SHP77 treated with DMSO at 0.1 percent for 48 hours (cell line): ENCODE measurements around the gene SH2D4B.
"Not testable (repeated sequence)": the region's sequence is repeated elsewhere in the genome, so short reads cannot be mapped to it uniquely, and the experiment has no call there.

Experiments
- DNase-seq: peaks from one replicate; lab custom pipeline; 2025; lab: John Stamatoyannopoulos, UW

SH2D4B gene

DNA sequence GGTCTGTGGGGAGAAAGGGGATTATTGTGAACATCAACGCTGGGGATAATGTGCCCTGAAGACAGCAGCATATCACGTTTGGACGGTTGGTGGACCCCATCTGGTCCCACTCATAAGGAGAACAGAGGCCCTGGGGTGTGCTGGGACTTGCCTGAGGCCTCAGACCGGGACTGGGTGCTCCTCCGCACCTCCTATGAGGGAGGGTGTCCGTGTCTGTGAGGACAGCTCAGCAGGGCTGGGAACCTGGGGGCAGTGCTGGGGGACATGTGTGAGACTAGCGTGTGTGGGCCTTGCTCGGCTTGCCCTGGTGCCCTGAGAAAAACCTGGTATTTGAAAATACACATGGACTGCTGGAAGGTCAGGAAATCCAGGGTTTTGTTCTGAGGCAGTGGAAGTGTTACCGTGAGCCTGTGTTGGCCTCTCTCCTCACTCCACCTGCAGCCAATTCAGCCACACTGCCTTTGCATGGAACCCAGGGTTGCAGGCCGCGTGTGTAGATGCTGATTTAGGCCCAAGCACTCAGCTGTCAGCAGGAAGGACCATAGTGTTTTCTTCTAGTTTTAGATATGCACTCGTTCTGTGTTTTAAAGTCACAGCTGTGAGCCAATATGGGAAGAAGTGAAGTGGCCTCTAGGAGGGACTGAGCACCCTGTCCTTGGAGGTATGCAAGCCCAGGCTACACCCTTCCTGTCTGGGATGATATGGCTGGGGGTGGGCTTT, 13.4 kb upstream of the SH2D4B start:
- no peak for DNase-seq

DNA sequence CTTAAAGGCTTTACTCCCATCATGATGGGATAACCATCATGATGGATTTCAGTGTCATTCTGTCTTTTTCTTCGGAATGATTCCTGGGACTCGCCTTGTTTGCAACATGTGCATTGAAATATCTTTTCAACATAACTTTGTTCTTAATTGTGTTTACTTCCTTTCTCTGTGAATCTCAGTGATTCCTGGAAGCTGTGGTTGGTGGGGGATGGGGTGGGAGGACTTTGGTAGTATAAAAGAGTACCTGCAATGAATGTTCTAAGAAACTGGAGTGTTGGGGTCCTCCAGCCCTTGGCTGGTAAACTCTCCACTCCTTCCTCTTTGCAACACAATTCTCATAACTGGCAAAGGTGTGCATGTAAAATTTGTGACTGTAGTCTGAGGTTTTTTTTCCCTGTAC, 11.5 kb upstream of the SH2D4B start:
- DNase-seq: no peak

DNA sequence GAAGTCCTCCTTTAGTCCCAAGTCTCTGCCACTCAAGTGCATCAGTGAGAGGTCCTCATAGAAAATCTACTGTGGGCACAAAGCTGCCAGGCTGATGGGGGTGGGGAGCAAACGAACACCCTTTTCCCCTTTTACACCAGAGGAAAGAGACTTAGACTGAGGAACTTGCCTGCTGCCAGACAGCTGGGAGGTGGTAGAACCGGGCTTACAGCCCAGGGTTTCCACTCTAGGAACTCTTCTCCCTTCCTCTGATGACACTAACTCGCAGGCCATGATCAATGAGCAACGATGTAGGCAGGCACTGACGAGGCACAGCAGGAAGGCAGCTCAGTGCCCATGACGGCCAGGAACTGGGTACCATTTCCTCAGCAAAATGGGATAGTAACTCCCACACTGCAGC, 11.0 kb upstream of the SH2D4B start:
- DNase-seq: no peak

DNA sequence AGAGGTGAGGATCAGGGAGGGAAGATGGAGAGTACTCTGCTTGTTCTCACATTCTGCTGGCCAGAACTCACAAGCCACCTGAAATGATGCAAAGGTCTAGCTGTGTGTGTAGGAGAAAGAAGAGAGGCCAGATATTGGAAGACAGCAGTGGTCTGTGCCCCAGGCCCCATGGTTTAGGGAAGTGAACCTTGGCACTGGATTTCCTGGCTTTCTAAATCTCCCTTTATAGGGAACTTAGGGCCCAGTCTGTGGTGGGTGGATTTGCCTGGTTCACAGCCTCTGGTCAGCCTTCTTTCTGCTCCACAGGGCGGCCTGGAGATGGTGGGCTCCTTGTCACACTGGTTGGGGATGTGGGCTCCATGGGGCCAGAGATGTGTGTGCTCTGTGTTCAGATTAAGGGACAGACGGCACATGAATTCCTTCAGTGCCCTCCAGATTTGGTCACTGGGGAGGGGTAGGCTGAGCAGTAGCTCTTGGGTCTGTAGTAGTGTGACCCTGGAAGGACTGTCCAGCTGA, 9.5 kb upstream of the SH2D4B start:
- no peak for DNase-seq

- DNase-seq: no peak
Observed at GRCh38 chr10:80528901-80529300, 8.8 kb upstream of the SH2D4B start.

DNA sequence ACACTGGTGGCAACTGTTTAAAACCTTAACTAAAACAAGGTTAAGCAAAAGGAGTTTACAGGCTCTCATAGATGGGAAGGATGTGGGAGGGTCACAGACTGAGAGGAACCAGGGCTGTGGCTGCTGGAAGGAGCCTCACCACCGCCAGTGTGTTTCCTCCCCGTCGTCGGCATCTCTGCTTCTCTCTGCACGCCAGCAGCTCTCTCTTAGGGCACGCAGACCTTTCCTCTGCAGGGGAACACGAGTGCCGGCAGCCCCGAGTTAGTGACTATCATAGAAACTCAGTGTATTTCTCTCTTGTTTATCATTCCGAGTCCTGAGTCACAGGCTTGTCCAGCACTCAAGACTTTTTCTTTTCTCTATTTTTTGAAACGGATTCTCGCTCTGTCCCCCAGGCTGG, 8.1 kb upstream of the SH2D4B start:
- no peak for DNase-seq

- no peak for DNase-seq
Observed at GRCh38 chr10:80530251-80530650, 7.5 kb upstream of the SH2D4B start.

DNA sequence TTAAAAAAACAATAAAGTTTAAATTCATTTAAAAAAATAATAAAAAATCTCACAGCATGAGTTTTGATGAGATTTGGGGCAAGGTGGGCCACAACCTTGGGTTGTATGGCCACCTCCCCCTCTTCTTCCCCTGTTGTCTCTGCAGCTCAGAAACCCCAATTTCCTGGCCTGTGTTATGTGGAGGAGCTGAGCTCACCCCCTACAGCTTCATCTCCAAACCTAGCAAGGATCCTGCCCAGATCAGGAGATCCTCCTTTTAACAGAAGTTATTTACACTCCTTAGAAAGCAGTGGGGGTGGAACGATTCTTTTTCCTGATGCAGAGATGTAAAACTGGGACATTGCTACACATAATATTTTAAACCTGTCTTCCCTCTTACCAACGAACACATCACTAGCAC, 6.9 kb upstream of the SH2D4B start:
- no peak for DNase-seq

DNA sequence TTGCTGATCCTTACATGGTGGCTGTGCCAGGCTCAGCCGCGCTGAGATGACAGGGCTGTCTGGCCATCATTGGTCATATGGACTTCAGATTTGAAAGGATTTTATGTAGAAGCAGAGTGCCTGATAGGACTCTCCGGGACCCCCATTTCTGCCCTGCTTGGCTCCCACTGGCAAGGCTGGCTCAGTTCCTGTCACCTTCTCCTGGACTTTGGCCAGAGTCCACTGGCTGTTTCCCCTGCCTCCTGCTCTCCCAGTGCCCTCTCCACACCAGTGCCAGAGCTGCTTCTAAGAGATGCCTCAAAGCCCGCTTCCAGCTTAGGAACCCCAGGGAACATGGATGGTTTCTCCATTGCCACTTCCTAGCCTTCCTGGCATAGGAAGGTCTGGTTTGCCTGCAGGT, 5.1 kb upstream of the SH2D4B start:
- no peak for DNase-seq

DNA sequence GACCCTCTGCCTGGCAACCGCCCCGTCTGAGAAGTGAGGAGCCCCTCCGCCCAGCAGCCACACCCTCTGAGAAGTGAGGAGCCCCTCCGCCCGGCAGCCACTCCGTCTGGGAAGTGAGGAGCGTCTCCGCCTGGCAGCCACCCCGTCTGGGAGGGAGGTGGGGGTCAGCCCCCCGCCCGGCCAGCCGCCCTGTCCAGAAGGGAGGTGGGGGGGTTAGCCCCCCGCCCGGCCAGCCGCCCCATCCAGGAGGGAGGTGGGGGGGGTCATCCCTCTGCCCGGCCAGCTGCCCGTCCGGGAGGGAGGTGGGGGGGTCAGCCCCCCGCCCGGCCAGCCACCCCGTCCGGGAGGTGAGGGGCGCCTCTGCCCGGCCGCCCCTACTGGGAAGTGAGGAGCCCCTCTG, 3.6 kb upstream of the SH2D4B start:
- not testable (repeated sequence) for DNase-seq

GRCh38 chr10:80534646-80535045, 3.1 kb upstream of the SH2D4B start:
- DNase-seq: not testable (repeated sequence)

GRCh38 chr10:80535671-80536360, 1.9 kb upstream of the SH2D4B start:
- no peak for DNase-seq

- no peak for DNase-seq
Observed at GRCh38 chr10:80536361-80536835, 1.3 kb upstream of the SH2D4B start.

DNA sequence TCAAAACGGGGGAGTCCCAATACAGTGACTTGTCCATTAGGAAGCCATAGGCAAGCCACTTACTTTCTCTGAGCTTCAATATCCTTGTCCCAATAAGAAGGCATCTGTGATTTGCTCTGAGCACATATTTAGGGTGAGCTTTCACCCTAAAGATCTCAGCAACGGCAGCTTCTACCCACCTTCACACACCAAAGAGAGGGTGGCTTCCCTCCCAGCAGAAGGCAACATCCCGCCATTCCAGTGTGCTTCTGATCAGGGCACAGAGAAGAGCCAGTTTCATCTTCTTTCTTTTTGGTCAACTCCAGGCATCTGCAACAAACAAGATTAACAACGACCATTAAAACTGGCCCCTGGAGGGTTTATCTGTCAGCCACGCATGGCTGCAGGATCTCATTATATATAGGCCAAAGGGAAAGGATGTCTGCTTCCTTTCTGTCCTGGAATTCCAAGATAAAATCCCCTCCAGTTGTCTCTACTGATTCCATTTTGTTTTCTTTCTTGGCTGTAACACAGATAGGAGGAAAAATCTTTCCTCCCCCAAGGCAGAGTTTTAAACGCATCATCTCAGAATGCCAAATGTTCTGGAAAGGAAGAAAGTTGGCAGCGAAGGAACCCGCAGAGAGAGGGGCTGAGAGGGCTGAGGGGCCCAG, 491 bp upstream of the SH2D4B start:
- no peak for DNase-seq

- no peak for DNase-seq
Observed at GRCh38 chr10:80538481-80539185, 931 bp downstream of the SH2D4B start.

GRCh38 chr10:80539421-80540031, 1.8 kb downstream of the SH2D4B start:
- no peak for DNase-seq

GRCh38 chr10:80540136-80540535, 2.4 kb downstream of the SH2D4B start:
- DNase-seq: no peak

GRCh38 chr10:80540618-80540980, 2.9 kb downstream of the SH2D4B start:
- no peak for DNase-seq

DNA sequence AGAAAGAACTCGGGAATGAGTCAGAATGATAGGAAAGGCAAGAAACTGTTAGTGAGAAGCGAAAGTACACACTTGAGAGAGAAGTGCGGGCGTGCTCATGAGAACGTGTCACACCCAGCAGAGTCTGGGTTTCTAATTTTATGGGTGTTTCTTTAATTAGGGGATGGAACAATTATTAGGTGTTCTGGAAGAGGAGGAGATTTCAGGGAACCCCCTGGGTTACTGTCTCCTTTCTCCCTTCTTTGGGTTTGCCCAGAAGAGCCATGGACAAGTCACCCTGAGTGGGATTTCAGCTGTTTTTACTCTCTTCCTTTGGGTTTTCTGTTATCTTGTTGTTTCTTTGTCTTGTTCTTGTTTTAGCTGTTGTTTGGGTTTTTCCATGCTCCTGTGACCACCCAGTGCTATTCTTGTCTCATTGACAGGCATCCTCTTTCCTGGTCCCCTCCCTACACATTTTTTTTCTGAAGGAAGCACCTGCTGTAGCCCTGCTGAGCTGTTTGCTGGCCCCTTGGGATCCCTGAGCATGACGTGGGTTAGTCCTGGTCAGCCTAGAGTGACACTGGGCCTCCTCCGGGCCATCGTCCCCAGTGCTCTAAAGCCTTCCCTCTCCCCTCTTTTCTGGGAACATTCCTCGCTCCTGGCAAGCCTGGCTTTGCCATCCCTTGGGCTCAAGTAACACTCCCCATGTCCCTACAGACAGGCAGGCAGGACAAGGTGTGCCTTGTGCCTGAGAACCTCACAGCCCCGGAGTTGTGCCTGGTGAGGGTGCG, 3.5 kb downstream of the SH2D4B start:
- no peak for DNase-seq

DNA sequence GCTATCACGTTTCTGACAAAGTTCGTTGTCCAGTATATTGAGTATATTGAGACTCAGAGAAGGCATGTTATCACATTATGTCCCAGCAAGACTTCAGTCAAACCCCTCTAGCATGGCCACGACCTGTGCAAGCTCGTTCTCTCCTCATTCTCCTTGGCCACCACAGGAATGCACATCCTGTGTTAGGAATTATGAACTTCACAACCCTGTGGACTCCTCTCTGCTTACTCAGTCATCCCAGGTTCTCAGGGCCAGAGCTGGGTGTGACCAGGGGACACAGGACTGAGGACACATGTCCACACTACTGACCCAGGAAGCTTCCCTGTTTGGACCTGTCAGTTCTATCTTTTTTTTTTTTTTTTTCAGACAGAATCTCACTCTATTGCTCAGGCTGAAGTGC, 4.4 kb downstream of the SH2D4B start:
- no peak for DNase-seq

DNA sequence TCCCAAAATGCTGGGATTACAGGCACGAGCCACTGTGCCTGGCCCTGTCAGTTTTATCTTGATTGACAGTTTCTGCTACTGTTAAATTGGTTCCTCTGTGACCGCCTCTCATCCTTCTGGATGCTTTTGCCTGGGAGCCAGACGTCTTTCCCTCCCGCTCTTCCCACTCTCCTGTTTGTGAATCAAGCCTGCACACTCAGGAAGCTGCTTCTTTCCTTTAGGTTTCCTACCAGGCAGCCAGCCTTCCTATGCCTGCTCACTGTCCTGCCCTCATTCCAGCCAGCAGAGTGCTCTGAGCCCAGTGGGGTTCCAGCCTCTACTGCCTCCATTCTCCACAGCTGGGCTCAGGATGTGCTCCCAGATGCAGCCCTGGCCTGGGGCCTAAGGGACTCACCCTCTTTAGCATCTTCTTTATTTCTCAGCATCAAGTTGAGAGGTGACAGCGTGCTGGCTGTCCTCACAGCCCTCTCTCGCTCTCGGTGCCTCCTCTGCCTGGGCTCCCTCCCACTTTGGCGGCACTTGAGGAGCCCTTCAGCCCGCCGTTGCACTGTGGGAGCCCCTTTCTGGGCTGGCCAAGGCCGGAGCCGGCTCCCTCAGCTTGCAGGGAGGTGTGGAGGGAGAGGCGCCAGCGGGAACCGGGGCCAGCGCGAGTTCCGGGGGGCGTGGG, 5.1 kb downstream of the SH2D4B start:
- no peak for DNase-seq
